Measurements from ENCODE around the gene FKBP7.

FKBP7 gene

GRCh38 chr2:178506949-178507348 lies 28.5 kb upstream of the FKBP7 start:
- no peak for DNase-seq (ENCODE audit: low read depth)
- H3K4me3 ChIP-seq (replicated peaks; ENCODE audit: low read depth, low read length): no peak overlapping the region
- no peak for TF ChIP-seq CTCF (IDR thresholded peaks at IDR 0.05; ENCODE audit: low read length, missing control alignments)

GRCh38 chr2:178506524-178506923 lies 28.1 kb upstream of the FKBP7 start:
- no peak overlapping the region for H3K4me3 ChIP-seq (replicated peaks; ENCODE audit: low read depth, low read length)
- DNase-seq (ENCODE audit: low read depth): no peak
- TF ChIP-seq CTCF (IDR thresholded peaks at IDR 0.05; ENCODE audit: low read length, missing control alignments): no peak

GRCh38 chr2:178506101-178506500 lies 27.7 kb upstream of the FKBP7 start:
- no peak for DNase-seq (ENCODE audit: low read depth)

GRCh38 chr2:178502751-178503150 lies 24.4 kb upstream of the FKBP7 start:
- no peak for DNase-seq (ENCODE audit: low read depth)
- no peak for TF ChIP-seq CTCF (IDR thresholded peaks at IDR 0.05; ENCODE audit: low read length, missing control alignments)
- H3K4me3 ChIP-seq (replicated peaks; ENCODE audit: low read depth, low read length): no peak overlapping the region

More at GRCh38 chr2:178506101-178506500, 27.7 kb upstream of the FKBP7 start:
- no peak overlapping the region for H3K4me3 ChIP-seq (replicated peaks; ENCODE audit: low read depth, low read length)
- no peak for TF ChIP-seq CTCF (IDR thresholded peaks at IDR 0.05; ENCODE audit: low read length, missing control alignments)

GRCh38 chr2:178499640-178500039 lies 21.2 kb upstream of the FKBP7 start:
- no peak overlapping the region for H3K4me3 ChIP-seq (replicated peaks; ENCODE audit: low read depth, low read length)
- no peak for TF ChIP-seq CTCF (IDR thresholded peaks at IDR 0.05; ENCODE audit: low read length, missing control alignments)
- DNase-seq (ENCODE audit: low read depth): no peak

- DNase-seq (ENCODE audit: low read depth): no peak
- no peak overlapping the region for H3K4me3 ChIP-seq (replicated peaks; ENCODE audit: low read depth, low read length)
- no peak for TF ChIP-seq CTCF (IDR thresholded peaks at IDR 0.05; ENCODE audit: low read length, missing control alignments)
Observed at GRCh38 chr2:178498137-178498536, 19.7 kb upstream of the FKBP7 start.

GRCh38 chr2:178496049-178496448 lies 17.6 kb upstream of the FKBP7 start:
- DNase-seq (ENCODE audit: low read depth): no peak
- no peak for TF ChIP-seq CTCF (IDR thresholded peaks at IDR 0.05; ENCODE audit: low read length, missing control alignments)
- no peak overlapping the region for H3K4me3 ChIP-seq (replicated peaks; ENCODE audit: low read depth, low read length)
